Uterus (tissue), 2 donors: Measurements from ENCODE around the gene ZDHHC14.

Experiments used
- CTCF ChIP-seq, 4 experiments: fragments of 200-600 bp in 2 of 4; fragments of 450-650 bp in 2 of 4; sonication (generic) in 2 of 4; IDR thresholded peaks; one replicate each; pipeline ENCODE4 v1.5.1; 2016 to 2019; ENCODE audit warnings: antibody characterized with exemption in 4 of 4, mild to moderate bottlenecking in 2 of 4, moderate library complexity in 1 of 4
- POLR2A ChIP-seq, 2 donors: fragments of 450-650 bp; IDR thresholded peaks; one replicate each; pipeline ENCODE4 v1.6.1; 2016; ENCODE audit warnings: antibody characterized with exemption in 2 of 2, mild to moderate bottlenecking in 1 of 2, moderate library complexity in 1 of 2

- TF ChIP-seq CTCF (IDR thresholded peaks at IDR 0.05), result no peak
- no peak for TF ChIP-seq POLR2A (IDR thresholded peaks at IDR 0.05)
Measured at GRCh38 chr6:157393669-157394327, 12.8 kb downstream of the ZDHHC14 start.
